B cell (primary cell): Measurements from ENCODE around the gene HBA1. TPM values are rescaled to one million over a fixed set of nuclear protein-coding genes. Genes with fewer than 3 reads are reported as not detected.

Source experiments
- ATAC-seq: fragments of 200-7000 bp; cut with Tn5 transposase; one replicate; pipeline ENCODE4 v1.10.0; 2021; ENCODE audit warnings: low read depth, mild to moderate bottlenecking, moderate number of reproducible peaks, moderate library complexity
- CTCF ChIA-PET: fragments of 350-600 bp; sonication (Branson Sonifier 250); formaldehyde crosslinking; loops from one replicate; lab custom pipeline; 2021; ENCODE audit warnings: antibody characterized with exemption, inconsistent platforms; lab: Charles Lee
- POLR2A ChIA-PET: fragments of 350-600 bp; sonication (Branson Sonifier 250); formaldehyde crosslinking; loops from one replicate; lab custom pipeline; 2021; ENCODE audit warnings: antibody characterized with exemption; lab: Charles Lee
- DNase-seq: peaks from one replicate; pipeline ENCODE4 v3.0.0; 2013
- H2AFZ ChIP-seq: 2 replicates; pipeline ENCODE4 v1.6.1; 2012; ENCODE audit warnings: mild to moderate bottlenecking, low read depth, low read length; ENCODE audit not compliant: insufficient read depth, poor library complexity, severe bottlenecking
- H3K27ac ChIP-seq, 2 donors: 1 replicate in 1 of 2; 2 replicates in 1 of 2; pipeline ENCODE4 v1.5.1; 2012 to 2013; ENCODE audit warnings: low read length in 2 of 2, mild to moderate bottlenecking in 2 of 2, moderate library complexity in 1 of 2
- H3K27me3 ChIP-seq, 4 experiments: fragments of 200-600 bp in 1 of 4; sonication (generic) in 1 of 4; replicated peaks in 1 of 4; 1 replicate in 2 of 4; 2 replicates in 2 of 4; pipeline versions ENCODE4 v1.6.1 to v1.7.0; 2013 to 2016; ENCODE audit warnings: low read length in 3 of 4, mild to moderate bottlenecking in 2 of 4, mixed read lengths in 1 of 4, moderate library complexity in 1 of 4; ENCODE audit not compliant: insufficient read depth in 4 of 4, control insufficient read depth in 3 of 4; ENCODE audit errors: control extremely low read depth in 1 of 4
- H3K36me3 ChIP-seq, 2 experiments: replicated peaks in 1 of 2; 1 replicate in 1 of 2; 2 replicates in 1 of 2; pipeline versions ENCODE4 v1.6.1 to v1.7.1; 2013; ENCODE audit warnings: low read length in 1 of 2; ENCODE audit not compliant: insufficient read depth in 2 of 2, control insufficient read depth in 1 of 2; ENCODE audit errors: control extremely low read depth in 1 of 2, extremely low read depth in 1 of 2
- H3K4me1 ChIP-seq, 2 donors: fragments of 200-600 bp in 1 of 2; sonication (generic) in 1 of 2; 1 replicate in 1 of 2; 2 replicates in 1 of 2; pipeline versions ENCODE4 v1.5.1 to v1.6.1; 2013 to 2017; ENCODE audit warnings: low read length in 2 of 2; ENCODE audit not compliant: control insufficient read depth in 2 of 2, insufficient read depth in 2 of 2
- H3K4me2 ChIP-seq: replicated peaks from 2 replicates; pipeline ENCODE3; 2012; ENCODE audit warnings: mild to moderate bottlenecking, low read depth, low read length; ENCODE audit not compliant: poor library complexity, severe bottlenecking
- H3K4me3 ChIP-seq, 5 experiments: fragments of 200-600 bp in 1 of 5; sonication (generic) in 1 of 5; 1 replicate in 3 of 5; 2 replicates in 2 of 5; pipeline versions ENCODE4 v1.5.1 to v1.7.0; 2011 to 2016; ENCODE audit warnings: low read length in 4 of 5, mild to moderate bottlenecking in 4 of 5, low read depth in 2 of 5, control low read depth in 1 of 5, moderate library complexity in 1 of 5; ENCODE audit not compliant: insufficient read depth in 1 of 5; ENCODE audit errors: control extremely low read depth in 1 of 5, extremely low read depth in 1 of 5
- H3K79me2 ChIP-seq: fragments of 200-600 bp; sonication (generic); one replicate; pipeline ENCODE4 v1.6.0; 2016; ENCODE audit warnings: low read length; ENCODE audit not compliant: control insufficient read depth, insufficient read depth
- H3K9ac ChIP-seq: fragments of 200-600 bp; sonication (generic); 2 replicates; pipeline ENCODE4 v1.6.1; 2017; ENCODE audit warnings: mild to moderate bottlenecking, low read length, moderate library complexity
- H3K9me3 ChIP-seq, 3 donors: one replicate each; pipeline versions ENCODE4 v1.6.1 to v1.7.1; 2013; ENCODE audit warnings: low read length in 2 of 3; ENCODE audit not compliant: control insufficient read depth in 2 of 3, insufficient read depth in 1 of 3; ENCODE audit errors: control extremely low read depth in 1 of 3
- H4K20me1 ChIP-seq: 2 replicates; pipeline ENCODE4 v1.6.0; 2012; ENCODE audit warnings: mild to moderate bottlenecking, low read length; ENCODE audit not compliant: insufficient read depth, control insufficient read depth, poor library complexity, severe bottlenecking
- H3K27ac Mint-ChIP-seq: one replicate; pipeline ENCODE4 v1.8.0; 2021; ENCODE audit warnings: mixed read lengths
- H3K27me3 Mint-ChIP-seq: one replicate; pipeline ENCODE4 v1.8.0; 2021; ENCODE audit warnings: mixed read lengths
- H3K4me1 Mint-ChIP-seq: one replicate; pipeline ENCODE4 v1.8.0; 2021; ENCODE audit warnings: mixed read lengths
- H3K4me3 Mint-ChIP-seq: one replicate; pipeline ENCODE4 v1.8.0; 2021; ENCODE audit warnings: mixed read lengths
- H3K9me3 Mint-ChIP-seq: one replicate; pipeline ENCODE4 v1.8.0; 2022; ENCODE audit warnings: mixed read lengths; ENCODE audit not compliant: insufficient read depth
- CTCF ChIP-seq: fragments of 200-600 bp; IDR thresholded peaks from one replicate; pipeline ENCODE4 v1.8.0; 2022; ENCODE audit warnings: antibody characterized with exemption, mild to moderate bottlenecking
- EZH2 ChIP-seq: IDR thresholded peaks from 2 replicates; pipeline ENCODE4 v1.6.1; 2012; ENCODE audit warnings: borderline replicate concordance, low read depth, mild to moderate bottlenecking, moderate library complexity, low read length; ENCODE audit not compliant: insufficient read depth, poor library complexity, severe bottlenecking
- WGBS: methylation state at CpG from one replicate; pipeline ENCODE4 v1.1.5; 2013; ENCODE audit warnings: missing lambda C conversion rate; ENCODE audit not compliant: insufficient coverage; 5-methylcytosine and 5-hydroxymethylcytosine counted together
- intact Hi-C: fragments of 100-400 bp; cut with micrococcal nuclease; formaldehyde crosslinking; loops from one replicate; pipeline ENCODE4 v1.10.0; 2022
- polyA plus RNA-seq: library from polyadenylated mRNA; depleted of rRNA; stranded (reverse); fragments of >200 nt; gene quantifications from 2 replicates; pipeline ENCODE4 v1.2.3, GENCODE V29; 2012
- total RNA-seq, 2 donors: library from RNA; stranded (reverse); fragments of 120-200 nt in 1 of 2; gene quantifications; 1 replicate in 1 of 2; 2 replicates in 1 of 2; pipeline versions ENCODE4 v1.2.3 to v1.2.4, GENCODE V29; 2013 to 2022

The HBA1 gene
- total and polyA plus RNA-seq, 2 donors (not counting 1 experiment from before 2014, with no cell fraction given) = 38.5 to 283 TPM

GRCh38 chr16:149024-149660 lies 27.3 kb upstream of the HBA1 start:
- Histone ChIP-seq H3K4me2 (no peak overlapping the region), H2AFZ (no peak overlapping the region), H3K27ac (no peak overlapping the region), H3K9me3 (peaks cover 0 to under 1% (median 0%) of the 10 kb centered on the region in 3 donors), H4K20me1 (no peaks in the 10 kb centered on the region), H3K4me1 (no peaks in the 10 kb centered on the region), H3K36me3 (no peaks in the 10 kb centered on the region), H3K4me3 (no peak overlapping the region), H3K79me2 (no peaks in the 10 kb centered on the region), H3K9ac (no peak overlapping the region), H3K27me3 (peaks cover 0 to 9% (median under 1%) of the 10 kb centered on the region in 4 experiments)
- ChIA-PET CTCF (interaction anchor here (2.2 kb wide), 1 partner anchor 42 kb away, joined by 5 read pairs; no protein-coding TSS in a partner anchor), POLR2A (interaction anchor here (0.7 kb wide), 1 partner anchor 23 kb away, joined by 3 read pairs; no protein-coding TSS in a partner anchor)
- TF ChIP-seq EZH2 (no peak), CTCF (no peak)
- intact Hi-C loops = no loop called here
- 60% methylated on average over 8 of the region's 9 CpGs for WGBS
- no peak overlapping the region for H3K27ac Mint-ChIP-seq
- H3K4me3 Mint-ChIP-seq = no peak overlapping the region
- peaks cover 33% of the 10 kb centered on the region for H3K27me3 Mint-ChIP-seq
- ATAC-seq = no peak
- DNase-seq = no peak
- H3K9me3 Mint-ChIP-seq = no peaks in the 10 kb centered on the region
- peaks cover 1% of the 10 kb centered on the region for H3K4me1 Mint-ChIP-seq
